Transverse colon (tissue), 1 donor: ENCODE data around the gene CD3G.

Experiments
- EP300 ChIP-seq: sonication (generic); formaldehyde crosslinking; IDR thresholded peaks from one replicate; pipeline ENCODE4 v1.6.1; 2017; ENCODE audit warnings: antibody characterized with exemption, low read depth
- POLR2A ChIP-seq: fragments of 450-650 bp; IDR thresholded peaks from one replicate; pipeline ENCODE4 v1.6.1; 2016; ENCODE audit warnings: antibody characterized with exemption, mild to moderate bottlenecking, moderate library complexity

DNA sequence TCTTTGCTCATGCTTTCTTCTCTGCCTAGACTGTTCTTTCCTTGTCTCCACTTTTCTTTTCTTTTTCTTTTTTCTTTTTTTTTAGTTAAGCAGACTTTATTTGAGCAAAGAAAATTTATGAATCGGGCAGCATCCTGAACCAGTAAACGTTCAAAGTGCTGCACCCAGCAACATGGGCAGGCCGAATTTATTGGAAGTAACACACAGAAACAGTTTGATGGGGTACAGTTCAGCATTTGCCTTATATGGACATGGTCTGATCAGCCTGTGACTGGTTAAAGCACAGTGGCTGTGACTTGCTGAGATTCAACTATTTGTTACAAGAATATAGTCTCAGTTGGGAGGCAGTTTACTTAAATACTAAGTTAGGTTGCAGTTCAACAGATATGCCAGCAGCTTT is 23.6 kb upstream of the CD3G start:
- TF ChIP-seq EP300 (no peak), POLR2A (no peak)
